KOPT-K1 (cell line): ENCODE data around the gene GDPD5.
"Not testable (repeated sequence)": the region's sequence is repeated elsewhere in the genome, so short reads cannot be mapped to it uniquely, and the experiment has no call there.

Source experiments
- H3K27ac ChIP-seq: fragments of 200-600 bp; sonication (generic); 2 replicates; pipeline ENCODE4 v1.5.1; 2016; ENCODE audit warnings: antibody characterized with exemption, mild to moderate bottlenecking, low read depth, low read length; ENCODE audit not compliant: poor library complexity, severe bottlenecking
- H3K36me3 ChIP-seq: fragments of 200-600 bp; sonication (generic); 2 replicates; pipeline ENCODE4 v1.5.1; 2017; ENCODE audit warnings: antibody characterized with exemption, mild to moderate bottlenecking, low read length, moderate library complexity; ENCODE audit not compliant: insufficient read depth
- H3K9me3 ChIP-seq: fragments of 200-600 bp; sonication (generic); 2 replicates; pipeline ENCODE4 v1.5.1; 2017; ENCODE audit warnings: antibody characterized with exemption, low read length, mild to moderate bottlenecking; ENCODE audit not compliant: insufficient read depth, poor library complexity, severe bottlenecking

Gene GDPD5

DNA sequence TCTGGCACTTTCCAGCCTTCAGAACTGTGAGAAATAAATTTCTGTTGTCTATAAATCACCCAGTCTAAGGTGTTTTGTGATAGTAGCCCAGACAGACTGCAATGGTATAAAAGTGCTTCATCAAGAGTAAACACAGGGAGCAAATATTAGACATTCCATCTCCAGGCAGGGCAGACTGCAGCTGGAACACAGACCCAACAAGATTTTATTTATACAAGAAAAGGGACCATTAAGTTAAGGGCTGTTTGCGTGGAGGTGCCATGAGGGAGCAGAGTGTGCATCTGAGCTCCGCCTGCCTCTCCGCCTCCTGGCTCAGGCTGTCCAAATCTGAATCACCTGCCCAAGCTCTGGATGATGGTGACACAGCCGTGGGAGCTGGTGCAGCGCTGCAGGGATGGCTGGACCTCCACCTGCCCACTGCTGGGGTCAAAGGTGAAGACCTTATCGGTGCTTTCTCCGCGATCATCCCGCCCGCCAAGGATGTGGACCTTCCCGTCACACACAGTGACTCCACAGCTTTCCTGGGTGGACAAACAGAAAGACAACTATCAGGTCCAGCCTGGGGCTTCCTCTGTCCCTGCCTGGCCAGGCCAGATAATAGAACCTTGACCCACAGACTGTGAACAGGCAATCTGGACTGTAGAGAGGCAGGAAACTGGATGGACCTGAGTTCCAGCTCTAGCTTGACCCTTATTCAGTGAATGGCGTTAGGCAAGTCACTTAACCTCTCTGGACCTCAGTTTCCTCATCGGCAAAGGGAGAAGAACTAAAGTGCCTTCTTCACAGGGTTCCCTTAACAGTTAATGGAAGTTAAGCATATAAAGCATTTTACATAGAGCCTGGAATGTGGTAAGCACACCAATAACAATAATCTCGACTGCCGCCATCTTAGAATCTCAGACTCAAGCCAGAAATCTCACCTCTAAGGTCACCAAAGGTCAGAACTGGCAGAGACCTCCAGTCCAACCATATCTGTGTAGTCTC, 103.2 kb downstream of the GDPD5 start:
- Histone ChIP-seq H3K27ac (no peak overlapping the region), H3K36me3 (peaks cover 20% of the 10 kb centered on the region; the same call in 1 of the 2 replicates), H3K9me3 (no peaks in the 10 kb centered on the region)

DNA sequence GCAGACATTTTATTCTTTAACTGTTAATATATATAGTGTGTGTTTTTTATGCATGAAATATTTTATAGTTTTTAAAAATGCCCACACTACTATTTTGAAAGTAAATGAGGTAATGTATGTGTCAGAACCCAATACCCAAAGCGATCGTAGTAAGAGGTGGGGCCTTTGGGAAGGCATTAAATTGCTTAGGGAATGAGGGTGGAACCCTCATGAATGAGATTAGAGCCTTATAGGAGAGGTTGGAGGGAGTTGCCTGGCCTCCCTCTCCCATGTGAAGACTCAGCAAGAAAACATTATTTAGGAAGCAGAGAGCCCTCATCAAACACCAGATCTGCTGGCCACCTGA, 103.9 kb downstream of the GDPD5 start:
- H3K27ac ChIP-seq = no peak overlapping the region

DNA sequence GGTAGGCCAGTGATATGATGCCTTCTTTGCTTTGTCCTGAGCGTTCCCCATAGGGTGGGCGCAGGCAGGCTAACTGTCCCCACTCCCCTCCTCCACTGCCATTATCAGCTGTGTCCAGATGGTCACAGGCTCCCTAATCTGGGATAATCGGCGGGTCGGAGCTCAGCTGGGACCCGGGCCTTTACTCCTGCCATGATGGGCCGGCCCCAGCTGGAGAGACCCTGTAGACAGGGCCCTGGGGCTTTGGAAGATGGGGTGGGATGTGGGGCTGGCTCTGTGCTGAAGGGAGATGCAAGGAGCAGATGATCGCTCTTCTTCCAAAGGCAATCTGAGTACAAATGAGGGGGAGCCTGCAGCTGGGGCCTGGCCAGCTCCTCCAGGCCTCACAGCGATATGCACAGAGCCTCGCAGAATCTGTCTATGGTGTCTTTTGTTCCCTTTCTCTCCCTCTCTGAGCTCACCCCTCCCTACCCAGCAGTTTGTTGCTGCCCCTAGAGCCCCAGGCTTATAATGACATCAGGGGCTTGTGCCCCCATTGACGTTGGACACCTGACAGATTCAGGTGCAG, 104.6 kb downstream of the GDPD5 start:
- H3K36me3 ChIP-seq = peaks cover 34% of the 10 kb centered on the region
- no peak overlapping the region for H3K27ac ChIP-seq

More for the DNA sequence above, 103.9 kb downstream of the GDPD5 start:
- Histone ChIP-seq H3K36me3 (peaks cover 26% of the 10 kb centered on the region), H3K9me3 (no peaks in the 10 kb centered on the region)

DNA sequence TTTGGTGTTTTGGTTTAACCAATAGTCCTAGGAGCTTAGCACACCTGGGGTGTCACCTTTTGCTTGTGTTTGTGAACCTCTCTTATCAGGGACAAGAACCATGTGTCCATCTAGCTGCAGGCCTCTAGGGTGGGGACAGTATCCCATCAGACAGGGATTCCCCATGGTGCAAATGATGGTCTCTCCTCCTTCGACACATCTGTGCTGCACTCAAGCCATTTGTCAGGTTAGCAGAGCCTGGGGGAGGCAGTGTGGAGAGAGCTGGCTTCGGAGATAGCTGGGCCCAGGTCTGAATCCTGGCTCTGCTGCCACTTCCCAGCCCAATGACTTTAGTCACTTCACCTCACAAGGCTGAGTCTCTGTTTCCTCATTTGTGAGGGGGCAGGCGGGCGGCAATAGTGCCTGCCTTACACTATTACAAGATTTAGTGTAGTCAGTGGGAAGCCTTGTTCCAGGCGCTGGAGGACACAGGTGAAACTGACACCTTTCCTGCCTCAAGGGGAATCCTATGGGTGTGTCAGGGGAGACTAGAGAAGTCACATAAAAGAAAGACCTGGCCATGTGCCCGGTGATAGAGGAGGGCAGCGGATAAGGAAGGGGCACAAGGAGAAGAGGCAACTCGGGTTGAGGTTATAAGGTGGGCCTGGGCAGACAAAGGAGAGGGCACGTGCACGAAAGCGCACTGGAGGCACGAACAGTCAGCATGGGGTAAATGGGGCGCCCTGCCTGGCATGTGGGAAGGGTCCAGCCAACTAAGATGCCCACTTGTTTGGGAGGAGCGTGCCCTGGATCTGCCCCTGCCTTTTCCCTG, 105.3 kb downstream of the GDPD5 start:
- H3K9me3 ChIP-seq = no peaks in the 10 kb centered on the region
- peaks cover 40% of the 10 kb centered on the region for H3K36me3 ChIP-seq
- H3K27ac ChIP-seq = no peak overlapping the region

More for the DNA sequence above, 104.6 kb downstream of the GDPD5 start:
- no peaks in the 10 kb centered on the region for H3K9me3 ChIP-seq

DNA sequence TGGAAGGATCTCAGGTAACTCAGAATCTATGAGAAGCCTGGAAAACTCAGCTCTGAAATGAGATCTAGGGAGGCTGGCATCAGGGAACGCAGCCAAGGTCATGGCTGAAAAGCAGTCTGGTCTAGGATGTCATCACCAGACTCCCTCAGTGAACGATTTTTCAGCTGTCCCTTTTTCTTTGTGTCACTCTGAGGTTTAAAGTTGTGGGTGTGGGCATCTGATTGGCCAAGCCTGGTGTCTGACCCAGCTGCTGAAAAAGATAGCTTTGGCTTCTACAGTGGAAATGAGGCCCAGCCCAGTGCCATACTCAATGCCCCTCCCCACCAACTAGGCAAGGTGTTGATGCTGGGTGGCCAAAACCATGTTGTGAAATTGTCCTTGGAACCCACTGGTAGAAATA, 111.9 kb downstream of the GDPD5 start:
- H3K36me3 ChIP-seq = peaks cover 66% of the 10 kb centered on the region

DNA sequence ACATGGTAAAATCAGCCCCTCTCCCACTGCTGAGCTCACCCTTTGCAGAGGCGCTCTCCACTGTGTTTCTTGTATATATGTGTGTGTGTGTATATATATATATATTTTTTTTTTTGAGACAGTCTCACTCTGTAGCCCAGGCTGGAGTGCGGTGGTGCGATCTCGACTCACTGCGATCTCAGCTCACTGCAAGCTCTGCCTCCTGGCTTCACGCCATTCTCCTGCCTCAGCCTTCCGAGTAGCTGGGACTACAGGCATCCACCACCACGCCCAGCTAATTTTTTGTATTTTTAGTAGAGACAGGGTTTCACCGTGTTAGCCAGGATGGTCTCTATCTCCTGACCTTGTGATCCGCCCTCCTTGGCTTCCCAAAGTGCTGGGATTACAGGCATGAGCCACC, 112.6 kb downstream of the GDPD5 start:
- not testable (repeated sequence) for H3K27ac ChIP-seq, H3K9me3 ChIP-seq
- H3K36me3 ChIP-seq = peaks cover 73% of the 10 kb centered on the region

More for the DNA sequence above, 111.9 kb downstream of the GDPD5 start:
- Histone ChIP-seq H3K27ac (no peak overlapping the region), H3K9me3 (no peaks in the 10 kb centered on the region)

DNA sequence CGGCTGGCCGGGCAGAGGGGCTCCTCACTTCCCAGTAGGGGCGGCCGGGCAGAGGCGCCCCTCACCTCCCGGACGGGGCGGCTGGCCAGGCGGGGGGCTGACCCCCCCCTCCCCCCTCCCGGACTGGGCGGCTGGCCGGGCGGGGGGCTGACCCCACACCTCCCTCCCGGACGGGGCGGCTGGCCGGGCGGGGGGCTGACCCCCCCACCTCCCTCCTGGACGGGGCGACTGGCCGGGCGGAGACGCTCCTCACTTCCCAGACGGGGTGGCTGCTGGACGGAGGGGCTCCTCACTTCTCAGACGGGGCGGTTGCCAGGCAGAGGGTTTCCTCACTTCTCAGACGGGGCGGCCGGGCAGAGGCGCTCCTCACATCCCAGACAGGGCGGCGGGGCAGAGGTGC, 115.8 kb downstream of the GDPD5 start:
- H3K27ac ChIP-seq, H3K9me3 ChIP-seq: not testable (repeated sequence)
- H3K36me3 ChIP-seq = peaks cover 74% of the 10 kb centered on the region

DNA sequence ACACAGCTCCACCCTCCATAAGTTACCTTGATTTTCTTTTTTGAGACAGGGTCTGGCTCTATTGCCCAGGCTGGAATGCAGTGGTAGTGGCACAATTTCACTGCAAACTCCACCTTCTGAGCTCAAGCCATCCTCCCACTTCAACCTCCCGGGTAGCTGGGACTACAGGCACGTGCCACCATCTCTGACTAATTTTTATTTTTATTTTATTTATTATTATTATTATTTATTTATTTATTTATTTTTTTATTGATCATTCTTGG, 116.9 kb downstream of the GDPD5 start:
- Histone ChIP-seq H3K36me3 (peaks cover 76% of the 10 kb centered on the region), H3K27ac (no peak overlapping the region)

DNA sequence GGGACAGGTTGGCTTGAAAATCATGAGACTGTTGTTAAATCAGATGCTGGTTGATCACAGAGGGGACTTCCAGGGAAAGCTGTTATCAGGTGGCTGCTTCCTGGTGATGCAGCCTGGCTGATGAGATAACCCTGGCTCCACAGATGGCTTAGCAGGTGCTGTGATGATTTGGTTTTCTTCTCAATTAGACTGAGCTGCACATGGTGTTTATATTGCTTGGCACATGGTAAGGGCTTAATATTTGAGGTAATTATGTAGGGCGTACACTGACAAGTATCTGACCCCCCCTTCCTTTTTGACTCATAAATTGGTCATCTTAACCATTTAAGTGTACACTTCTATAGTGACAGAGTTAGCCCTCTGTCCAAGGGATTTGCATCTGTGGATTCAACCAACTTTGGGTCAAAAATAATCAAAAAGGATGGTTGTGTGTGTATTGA, 119.4 kb downstream of the GDPD5 start:
- H3K36me3 ChIP-seq = peaks cover 76% of the 10 kb centered on the region
- H3K27ac ChIP-seq = no peak overlapping the region
- H3K9me3 ChIP-seq = no peaks in the 10 kb centered on the region

More for the DNA sequence above, 116.9 kb downstream of the GDPD5 start:
- H3K9me3 ChIP-seq = no peaks in the 10 kb centered on the region

DNA sequence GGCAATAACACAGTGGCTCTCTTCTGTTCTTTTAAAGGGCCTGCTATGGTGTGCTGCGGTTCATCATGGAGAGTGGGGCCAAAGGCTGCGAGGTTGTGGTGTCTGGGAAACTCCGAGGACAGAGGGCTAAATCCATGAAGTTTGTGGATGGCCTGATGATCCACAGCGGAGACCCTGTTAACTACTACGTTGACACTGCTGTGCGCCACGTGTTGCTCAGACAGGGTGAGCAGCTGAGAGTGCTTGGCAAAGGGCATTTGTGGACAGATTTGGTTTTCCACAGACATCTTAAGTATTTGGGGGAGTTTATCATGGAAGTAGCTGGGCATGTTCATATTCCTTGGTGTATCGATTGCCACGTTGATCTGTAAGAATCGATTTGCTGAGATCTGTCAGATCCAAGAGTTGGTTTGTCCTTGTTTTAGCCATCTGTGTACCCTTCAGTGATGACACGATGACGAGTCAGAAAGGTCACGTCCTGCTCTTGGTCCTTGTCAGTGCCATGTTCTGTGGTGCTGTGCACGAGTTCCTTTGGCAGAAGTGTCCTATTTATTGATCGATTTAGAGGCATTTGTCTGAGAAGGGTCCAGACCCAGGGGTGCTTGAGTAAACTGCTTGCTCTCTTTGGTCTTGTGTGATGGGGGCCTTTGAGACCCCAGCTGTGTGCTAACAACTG, 121.6 kb downstream of the GDPD5 start:
- H3K27ac ChIP-seq = no peak overlapping the region
- H3K36me3 ChIP-seq = peaks cover 90% of the 10 kb centered on the region
- no peaks in the 10 kb centered on the region for H3K9me3 ChIP-seq

DNA sequence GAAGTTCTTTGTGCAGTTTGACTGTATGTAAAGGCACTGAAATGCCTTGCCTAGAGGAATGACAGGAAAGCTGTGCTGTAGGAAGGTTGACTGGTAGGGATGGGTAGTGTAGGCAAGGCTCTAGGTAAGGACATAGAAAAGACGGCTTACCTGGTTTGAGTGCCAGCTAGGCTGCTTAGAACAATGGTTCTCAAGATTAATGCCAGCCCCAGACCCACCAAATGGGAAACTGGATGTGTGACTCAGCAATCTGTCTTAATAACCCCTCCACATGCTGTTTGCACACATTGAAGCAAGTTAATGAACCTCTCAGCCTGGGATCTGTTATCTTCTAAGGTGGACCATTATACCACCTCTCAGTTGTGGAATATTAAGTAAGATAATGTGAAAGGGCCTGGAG, 122.7 kb downstream of the GDPD5 start:
- Histone ChIP-seq H3K36me3 (peaks cover 80% of the 10 kb centered on the region), H3K9me3 (no peaks in the 10 kb centered on the region), H3K27ac (no peak overlapping the region)

DNA sequence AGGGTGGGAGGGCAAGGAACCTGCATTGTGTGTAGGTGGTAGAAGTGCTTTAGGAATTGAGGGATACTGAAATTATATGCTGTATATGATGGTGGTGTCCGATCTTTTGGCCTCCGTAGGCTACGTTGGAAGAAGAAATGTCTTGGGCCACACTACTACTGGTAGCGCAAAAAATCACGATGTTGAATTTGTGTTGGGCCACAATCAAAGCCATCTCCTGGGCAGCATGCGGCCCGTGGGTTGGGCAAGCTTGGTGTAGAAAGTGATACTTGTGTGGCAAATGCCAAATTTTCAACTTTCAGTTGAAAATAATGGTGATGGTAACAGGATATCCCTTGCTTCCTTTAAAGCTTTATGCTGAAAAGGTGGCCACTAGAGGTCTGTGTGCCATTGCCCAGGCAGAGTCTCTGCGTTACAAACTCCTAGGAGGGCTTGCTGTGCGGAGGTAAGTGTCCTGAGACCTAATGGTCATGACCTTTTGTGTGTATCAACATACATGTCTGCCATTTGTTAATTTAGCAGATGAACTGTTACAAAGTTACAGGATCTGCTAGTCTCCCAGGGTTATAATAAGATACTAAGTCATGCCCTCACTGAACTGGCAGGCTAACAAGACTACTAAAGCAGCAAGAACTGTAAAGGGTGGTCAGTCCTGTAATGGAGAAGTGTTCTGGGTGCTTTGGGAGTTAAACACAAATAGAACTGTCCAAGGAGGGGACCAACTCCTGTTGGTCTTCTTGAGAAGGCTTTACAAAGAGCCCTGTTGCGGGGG, 123.6 kb downstream of the GDPD5 start:
- Histone ChIP-seq H3K27ac (no peak overlapping the region), H3K9me3 (no peaks in the 10 kb centered on the region), H3K36me3 (peaks cover 73% of the 10 kb centered on the region)

DNA sequence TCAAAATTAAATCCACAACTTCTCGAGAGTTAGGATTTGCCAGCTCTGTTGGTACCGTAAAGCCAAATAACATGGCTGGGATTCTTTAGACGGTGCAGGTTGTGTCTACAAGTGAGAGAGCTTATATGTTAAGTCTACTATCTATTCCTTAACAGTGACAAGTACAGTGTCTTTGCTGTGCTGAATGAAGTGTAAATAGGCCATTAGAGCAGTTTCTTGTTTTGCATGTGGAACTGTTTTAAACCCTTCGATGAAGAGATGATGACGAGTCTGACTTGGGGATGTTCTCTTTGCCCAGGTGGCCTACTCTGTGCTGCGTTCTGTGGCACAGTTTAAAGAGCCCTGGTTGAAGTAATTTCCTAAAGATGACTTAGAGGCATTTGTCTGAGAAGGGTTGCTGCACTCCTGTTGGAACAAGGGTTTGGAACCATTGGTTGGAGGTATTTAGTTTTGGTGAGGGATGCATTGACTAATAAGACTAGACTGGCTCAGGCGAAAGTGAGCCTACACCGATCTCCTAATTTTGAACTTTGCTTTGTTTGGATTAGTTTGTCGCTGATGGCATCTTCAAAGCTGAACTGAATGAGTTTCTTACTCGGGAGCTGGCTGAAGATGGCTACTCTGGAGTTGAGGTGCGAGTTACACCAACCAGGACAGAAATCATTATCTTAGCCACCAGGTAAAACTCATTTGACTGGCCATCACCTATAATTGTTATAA, 125.4 kb downstream of the GDPD5 start:
- no peaks in the 10 kb centered on the region for H3K9me3 ChIP-seq
- H3K27ac ChIP-seq = peak overlapping the region; percentile 84
- peaks cover 54% of the 10 kb centered on the region for H3K36me3 ChIP-seq
